A673 (cell line): ENCODE measurements around the gene VIT. TPM values are rescaled to one million over a fixed set of nuclear protein-coding genes. Genes with fewer than 3 reads are reported as not detected.

ENCODE experiments used
- BruUV-seq: library from RNA; stranded (reverse); fragments of 400-500 nt; replicated peaks from 2 replicates; lab custom pipeline; 2021; lab: Mats Ljungman, UMichigan
- CTCF ChIA-PET: fragments of 300-600 bp; sonication (Branson Sonifier 250); formaldehyde crosslinking; loops from one replicate; lab custom pipeline; 2022; ENCODE audit warnings: antibody characterized with exemption; lab: Charles Lee
- POLR2A ChIA-PET: fragments of 300-600 bp; sonication (Branson Sonifier 250); formaldehyde crosslinking; loops from one replicate; lab custom pipeline; 2022; ENCODE audit warnings: antibody characterized with exemption; ENCODE audit not compliant: low non-redundant PET; lab: Charles Lee
- DNase-seq: peaks from one replicate; pipeline ENCODE4 v3.0.0-alpha.2; 2015; ENCODE audit warnings: low spot score
- H3K27ac ChIP-seq: fragments of 200-600 bp; sonication (generic); 2 replicates; pipeline ENCODE4 v1.5.1; 2016; ENCODE audit warnings: mixed run types, low read depth, mild to moderate bottlenecking, mixed read lengths, antibody characterized with exemption, low read length; ENCODE audit not compliant: poor library complexity, severe bottlenecking
- H3K27me3 ChIP-seq: fragments of 200-600 bp; sonication (generic); replicated peaks from 2 replicates; pipeline ENCODE4 v1.6.1; 2017; ENCODE audit warnings: mixed run types, low read depth, mild to moderate bottlenecking, mixed read lengths, antibody characterized with exemption, low read length; ENCODE audit not compliant: insufficient read depth, poor library complexity
- H3K36me3 ChIP-seq: fragments of 200-600 bp; sonication (generic); 2 replicates; pipeline ENCODE4 v1.6.1; 2016; ENCODE audit warnings: mixed run types, mild to moderate bottlenecking, mixed read lengths, antibody characterized with exemption, low read length; ENCODE audit not compliant: insufficient read depth, poor library complexity, severe bottlenecking
- H3K4me1 ChIP-seq: fragments of 200-600 bp; sonication (generic); 2 replicates; pipeline ENCODE4 v1.6.1; 2017; ENCODE audit warnings: mixed run types, mild to moderate bottlenecking, mixed read lengths, antibody characterized with exemption, low read length; ENCODE audit not compliant: insufficient read depth, poor library complexity, severe bottlenecking
- H3K4me3 ChIP-seq: fragments of 200-600 bp; sonication (generic); 2 replicates; pipeline ENCODE4 v1.5.1; 2016; ENCODE audit warnings: low read depth, mixed run types, mild to moderate bottlenecking, mixed read lengths, low read length; ENCODE audit not compliant: poor library complexity, severe bottlenecking
- H3K9me3 ChIP-seq: fragments of 200-600 bp; sonication (generic); 2 replicates; pipeline ENCODE4 v1.6.1; 2016; ENCODE audit warnings: mixed run types, low read depth, mild to moderate bottlenecking, mixed read lengths, antibody characterized with exemption, low read length; ENCODE audit not compliant: poor library complexity, severe bottlenecking
- CTCF ChIP-seq: fragments of 300-800, 200-600 bp; sonication (generic); conservative IDR thresholded peaks from 2 replicates; pipeline ENCODE4 v1.5.1; 2017; ENCODE audit warnings: low read depth, mild to moderate bottlenecking, antibody characterized with exemption, low read length, moderate library complexity, mixed read lengths
- EZH2 ChIP-seq: fragments of 200-600 bp; sonication (generic); IDR thresholded peaks from 2 replicates; pipeline ENCODE4 v1.6.1; 2017; ENCODE audit warnings: borderline replicate concordance, low read depth, mild to moderate bottlenecking, mixed read lengths, antibody characterized with exemption, low read length; ENCODE audit not compliant: poor library complexity, severe bottlenecking
- intact Hi-C: fragments of 100-400 bp; cut with micrococcal nuclease; formaldehyde crosslinking; loops from one replicate; pipeline ENCODE4 v1.10.0; 2022; ENCODE audit not compliant: unreplicated experiment
- total RNA-seq: library from RNA; stranded (reverse); gene quantifications from 2 replicates; pipeline ENCODE4 v1.2.3, GENCODE V29; 2021

The VIT gene
- total RNA-seq, 1 experiment from 2014 or later = not detected

GRCh38 chr2:36676364-36676763 lies 20.1 kb upstream of the VIT start:
- no peaks in the 10 kb centered on the region for H3K36me3 ChIP-seq
- H3K4me1 ChIP-seq = peaks cover 18% of the 10 kb centered on the region
- no TSS peak for BruUV-seq
- no peak overlapping the region for H3K4me3 ChIP-seq
- no peaks in the 10 kb centered on the region for H3K27me3 ChIP-seq
- intact Hi-C loops = loop anchor here (10.0 kb wide), 1 partner anchor 802 kb away; no protein-coding TSS in a partner anchor
- H3K9me3 ChIP-seq = peaks cover 9% of the 10 kb centered on the region
- CTCF ChIA-PET = no interaction called here
- POLR2A ChIA-PET = no interaction called here
- TF ChIP-seq CTCF (no peak), EZH2 (no peak)
- H3K27ac ChIP-seq = no peak overlapping the region
- no peak for DNase-seq

- intact Hi-C loops = loop anchor here (10.0 kb wide), 1 partner anchor 803 kb away; no protein-coding TSS in a partner anchor
- Histone ChIP-seq H3K27me3 (no peaks in the 10 kb centered on the region), H3K9me3 (peaks cover 9% of the 10 kb centered on the region), H3K27ac (no peak overlapping the region), H3K4me3 (no peak overlapping the region), H3K4me1 (peaks cover 18% of the 10 kb centered on the region), H3K36me3 (no peaks in the 10 kb centered on the region)
- POLR2A ChIA-PET = no interaction called here
- CTCF ChIA-PET = no interaction called here
- no peak for DNase-seq
- BruUV-seq = no TSS peak
- TF ChIP-seq CTCF (no peak), EZH2 (no peak)
Observed at GRCh38 chr2:36677386-36677785, 19.1 kb upstream of the VIT start.

GRCh38 chr2:36677996-36678605 lies 18.4 kb upstream of the VIT start:
- no peak overlapping the region for H3K27ac ChIP-seq
- intact Hi-C loops = loop anchor here (10.0 kb wide), 1 partner anchor 803 kb away; no protein-coding TSS in a partner anchor
- peaks cover 9% of the 10 kb centered on the region for H3K9me3 ChIP-seq
- H3K4me1 ChIP-seq = peaks cover 13% of the 10 kb centered on the region
- DNase-seq = no peak
- no peaks in the 10 kb centered on the region for H3K27me3 ChIP-seq
- no TSS peak for BruUV-seq
- no peak overlapping the region for H3K4me3 ChIP-seq
- CTCF ChIA-PET = no interaction called here
- POLR2A ChIA-PET = no interaction called here
- TF ChIP-seq CTCF (no peak), EZH2 (no peak)
- H3K36me3 ChIP-seq = no peaks in the 10 kb centered on the region
